ENCODE measurements around the gene PTPRM.

Gene PTPRM

DNA sequence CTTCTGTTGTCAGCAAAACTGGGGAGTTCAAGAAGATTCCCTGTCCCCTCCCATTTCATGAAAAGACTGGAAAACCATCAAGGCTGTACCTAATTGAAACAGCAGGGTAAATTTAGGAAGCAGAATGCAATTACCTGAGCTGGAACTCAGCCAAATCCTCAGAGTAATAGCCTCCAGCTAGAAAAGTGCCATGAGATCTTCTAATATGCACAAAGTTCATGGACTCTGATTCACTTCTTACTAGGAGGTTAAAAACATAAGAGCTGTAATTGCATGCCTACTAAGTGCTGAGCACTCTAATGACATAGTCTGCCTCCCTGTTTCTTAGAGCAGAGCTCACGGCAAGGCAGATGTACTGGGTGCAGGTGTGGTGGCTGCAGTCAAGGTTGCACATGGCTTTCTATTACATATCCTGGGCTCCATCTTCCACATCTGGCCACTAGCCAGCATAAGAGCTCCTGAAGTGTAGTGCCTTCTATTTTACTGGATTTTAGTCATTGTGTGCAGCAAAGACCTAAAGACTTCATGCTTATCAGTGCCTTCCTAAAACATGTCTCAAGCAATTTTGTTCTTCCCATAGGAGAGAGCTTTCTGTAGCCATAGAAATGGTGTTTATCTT, 341.7 kb downstream of the PTPRM start:
- no peak for DNase-seq

DNA sequence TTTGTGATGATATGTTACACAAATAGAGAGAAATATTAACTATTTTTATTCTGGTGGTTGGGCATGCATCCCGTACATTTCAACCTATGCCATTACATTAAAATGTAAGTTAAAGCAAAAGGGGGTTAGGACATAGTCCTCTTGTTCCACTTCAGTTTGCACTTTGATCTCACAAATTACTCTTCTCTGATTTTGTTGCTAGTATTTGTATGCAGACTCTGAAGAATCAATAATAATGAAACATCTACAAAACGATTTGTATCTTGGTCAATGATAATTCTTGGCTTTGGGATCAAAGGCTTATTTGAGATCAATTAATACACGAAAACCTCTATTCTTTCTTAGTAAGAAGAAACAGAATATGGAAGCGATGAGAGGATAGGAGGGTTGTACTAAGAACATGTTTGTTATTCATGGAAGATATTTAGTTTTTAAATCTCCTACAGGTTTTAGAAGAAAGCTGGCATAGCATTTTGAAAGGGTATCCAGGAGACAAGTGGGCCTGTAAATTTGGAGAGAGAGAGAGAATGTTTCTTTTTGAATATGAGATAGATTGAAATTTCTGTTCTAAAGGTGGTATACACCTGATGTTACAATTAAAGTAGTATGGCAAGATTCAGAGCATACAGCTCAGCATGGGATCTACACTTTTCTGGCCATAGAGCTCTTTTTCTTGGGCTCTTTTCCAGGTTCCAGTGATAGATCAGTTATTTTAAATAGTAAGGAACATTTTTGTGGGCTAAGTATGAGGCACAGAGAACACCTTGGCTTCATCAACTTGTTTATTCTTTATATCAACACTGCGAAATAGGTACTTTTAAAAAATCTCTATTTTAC, 347.9 kb downstream of the PTPRM start:
- no peak for DNase-seq

GRCh38 chr18:7918701-7919100, 351.6 kb downstream of the PTPRM start:
- no peak for DNase-seq

GRCh38 chr18:7919565-7919964, 352.4 kb downstream of the PTPRM start:
- DNase-seq, result no peak

DNA sequence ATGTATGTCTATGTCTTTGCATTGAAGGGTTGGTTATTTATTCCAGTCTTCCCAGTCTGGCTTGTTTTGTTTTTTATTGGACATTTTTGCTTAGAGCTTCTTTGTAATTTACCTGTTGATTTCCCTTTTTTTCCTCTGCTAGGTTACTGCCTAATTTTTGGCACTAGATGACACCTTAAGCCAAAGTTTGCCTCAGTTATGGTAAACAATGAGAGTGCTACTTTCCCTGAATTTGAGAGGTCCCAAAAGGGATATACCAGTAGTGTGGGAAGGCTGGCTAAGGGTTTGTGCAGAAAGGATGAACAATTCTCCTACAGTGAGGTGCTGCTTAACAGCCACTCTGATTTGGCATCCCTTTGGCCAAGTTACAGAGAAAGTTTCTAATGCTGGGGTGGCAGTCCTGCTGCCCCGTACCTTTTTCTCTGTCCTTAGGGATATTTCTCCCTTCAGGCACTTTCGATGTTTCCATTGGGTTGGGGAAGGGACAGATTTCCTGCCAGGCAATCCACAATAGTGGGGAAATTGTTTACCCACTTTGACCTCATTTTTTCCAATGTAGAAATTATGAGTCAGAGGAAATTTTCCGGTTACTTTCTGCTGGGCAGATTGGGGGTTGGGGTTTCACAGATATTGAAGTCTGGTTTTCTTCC, 354.9 kb downstream of the PTPRM start:
- DNase-seq, result no peak

GRCh38 chr18:7923105-7923504, 356.0 kb downstream of the PTPRM start:
- no peak for DNase-seq

DNA sequence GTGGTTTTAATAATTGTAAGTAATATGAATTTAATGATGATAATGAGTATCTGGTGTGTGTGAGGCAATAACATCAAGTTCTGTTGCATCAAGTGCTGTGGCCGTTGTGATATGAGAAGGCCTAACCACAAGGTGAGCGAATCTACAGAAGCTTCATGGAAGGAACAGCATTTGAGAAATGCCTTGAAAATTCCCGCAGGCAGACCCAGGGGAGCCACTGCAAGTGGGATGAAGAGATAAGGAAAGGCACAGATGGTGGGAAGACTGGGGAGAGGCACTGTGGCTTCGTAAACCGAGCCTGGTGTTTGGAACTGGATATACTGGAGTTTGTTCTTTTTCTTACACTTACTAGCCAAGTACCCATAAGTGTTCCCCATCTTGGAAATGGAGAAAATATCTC, 357.5 kb downstream of the PTPRM start:
- DNase-seq, result no peak

GRCh38 chr18:7926526-7926925, 359.4 kb downstream of the PTPRM start:
- DNase-seq, result no peak

- DNase-seq, result no peak
Measured at GRCh38 chr18:7927119-7927518, 360.0 kb downstream of the PTPRM start.

DNA sequence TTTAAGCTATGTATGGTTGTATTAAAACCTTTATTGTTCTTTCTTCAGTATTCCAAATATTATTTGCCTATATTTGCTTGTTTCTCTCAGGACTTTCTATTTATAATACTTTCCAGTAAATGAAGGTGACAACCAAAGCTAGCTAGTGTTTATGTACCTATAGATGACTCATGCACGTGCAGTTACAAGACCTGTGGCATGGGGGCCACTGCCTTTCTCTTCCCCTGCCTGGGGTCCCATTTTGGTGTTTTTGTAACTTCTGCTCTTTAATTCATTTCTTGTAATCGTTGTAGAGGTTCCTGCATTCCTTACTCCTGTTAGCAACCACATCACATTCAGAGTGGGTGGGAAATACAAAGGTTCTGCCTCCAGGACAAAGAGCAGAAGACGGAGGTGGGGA, 364.6 kb downstream of the PTPRM start:
- DNase-seq, result no peak

- no peak for DNase-seq
Measured at GRCh38 chr18:7937268-7937667, 370.2 kb downstream of the PTPRM start.

GRCh38 chr18:7939521-7939920, 372.4 kb downstream of the PTPRM start:
- no peak for DNase-seq

DNA sequence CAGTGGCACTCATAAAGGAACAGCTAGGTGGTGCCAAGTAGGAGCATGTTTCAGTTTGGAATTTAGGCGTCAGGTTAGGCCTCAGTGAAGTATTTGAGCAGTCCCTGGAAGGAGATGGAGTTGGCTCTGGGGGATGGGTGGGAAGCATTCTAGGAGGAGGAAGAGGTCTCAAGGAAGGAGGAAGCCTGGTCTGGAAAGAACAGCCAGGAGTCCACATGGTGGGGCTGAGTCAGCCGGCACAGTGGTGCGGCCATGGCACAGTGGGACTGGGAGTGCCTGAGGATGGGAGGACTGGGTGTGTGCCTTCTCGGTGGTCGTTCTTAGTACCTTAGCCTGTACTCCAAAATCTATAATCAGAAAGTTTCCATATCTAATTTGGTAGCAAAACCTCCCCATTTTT, 373.3 kb downstream of the PTPRM start:
- DNase-seq, result no peak

GRCh38 chr18:7940971-7941370, 373.9 kb downstream of the PTPRM start:
- DNase-seq, result no peak

DNA sequence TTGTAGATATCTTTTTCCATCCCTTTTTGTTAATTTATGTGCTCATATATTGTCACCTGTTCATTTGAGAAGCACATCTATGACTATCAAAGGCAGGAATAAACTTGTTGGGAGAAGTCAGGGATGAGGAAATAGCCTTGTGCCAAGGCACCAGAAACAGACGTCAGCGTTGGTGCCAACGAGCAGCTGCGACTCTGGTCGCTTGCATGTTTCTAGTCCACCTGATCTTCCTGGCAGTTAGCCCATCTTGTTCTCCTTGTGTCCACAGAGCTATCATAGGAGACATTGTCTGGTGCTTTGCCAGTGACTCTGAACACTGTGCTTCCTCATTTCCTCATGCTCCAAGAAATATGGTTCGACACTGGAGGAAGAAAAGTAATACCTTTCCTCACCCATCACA, 374.4 kb downstream of the PTPRM start:
- DNase-seq, result no peak

DNA sequence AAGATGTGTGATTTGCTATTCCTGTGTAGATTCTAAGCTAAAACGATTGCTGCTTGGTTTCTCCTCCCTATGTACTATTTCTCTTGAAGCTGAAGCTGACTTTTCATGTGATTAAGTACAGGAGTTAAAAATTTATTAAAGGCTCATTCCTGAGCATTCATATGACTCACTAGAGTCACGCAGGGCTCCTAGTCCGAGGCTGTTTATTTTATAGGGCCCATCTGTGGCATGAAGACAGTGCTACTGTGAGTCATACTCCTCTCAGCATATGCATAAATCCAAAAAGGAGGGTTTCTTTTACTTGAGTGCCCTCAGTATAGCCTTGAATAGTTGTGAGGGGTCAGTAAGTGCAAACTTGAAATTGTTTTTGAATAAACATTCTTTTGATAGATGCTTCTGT, 378.8 kb downstream of the PTPRM start:
- DNase-seq, result no peak

- DNase-seq, result no peak
Measured at GRCh38 chr18:7946734-7947377, 379.7 kb downstream of the PTPRM start.

GRCh38 chr18:7950380-7951136, 383.4 kb downstream of the PTPRM start:
- no peak for DNase-seq

GRCh38 chr18:7953095-7953958, 386.2 kb downstream of the PTPRM start:
- no peak for DNase-seq

DNA sequence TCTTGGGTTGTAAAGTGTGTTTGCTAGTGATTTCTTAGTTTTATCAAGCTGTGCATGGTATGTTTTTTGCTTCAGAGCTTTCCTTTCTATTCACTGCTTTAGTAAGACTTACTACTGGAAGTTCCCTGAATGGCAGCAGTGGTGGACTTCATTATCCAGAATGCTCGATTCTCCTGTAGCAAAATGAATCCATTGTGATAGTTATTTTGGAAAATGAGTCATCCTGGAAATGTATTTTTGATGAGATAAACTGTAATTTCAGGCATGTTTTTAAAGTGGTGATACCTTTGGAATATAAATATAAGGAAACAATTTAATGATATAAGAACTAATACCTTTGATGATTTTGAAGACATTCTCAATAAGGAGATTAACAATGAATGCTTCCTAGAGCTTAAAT, 387.1 kb downstream of the PTPRM start:
- no peak for DNase-seq

DNA sequence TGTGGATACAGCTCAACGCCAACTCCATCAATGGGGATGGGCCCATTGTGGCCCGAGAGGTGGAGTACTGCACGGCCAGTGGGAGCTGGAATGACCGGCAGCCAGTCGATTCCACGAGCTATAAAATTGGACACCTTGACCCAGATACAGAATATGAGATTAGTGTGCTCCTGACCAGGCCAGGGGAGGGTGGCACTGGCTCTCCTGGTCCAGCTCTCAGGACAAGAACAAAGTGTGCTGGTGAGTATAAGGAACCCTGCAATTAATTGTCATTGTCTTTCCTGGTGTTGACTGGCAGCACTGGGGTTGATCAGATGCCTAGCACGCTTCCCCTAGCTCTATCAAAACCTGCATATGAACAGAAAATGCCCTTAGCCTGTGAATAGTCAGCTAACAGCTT, 388.1 kb downstream of the PTPRM start:
- no peak for DNase-seq

- DNase-seq, result no peak
Measured at GRCh38 chr18:7957297-7957696, 390.2 kb downstream of the PTPRM start.

Data from stimulated activated CD8-positive, alpha-beta memory T cell treated with anti-CD3 and anti-CD28 coated beads, Interleukin-4, amount 100 ng/mL, for 48 hours (primary cell).